GM12878 (cell line): ENCODE data around the gene OR10X1. TPM values are rescaled to one million over a fixed set of nuclear protein-coding genes. Genes with fewer than 3 reads are reported as not detected.

ENCODE experiments used
- ATAC-seq: fragments of 200-7000 bp; cut with Tn5 transposase; 3 replicates; pipeline ENCODE4 v1.9.1; 2020; ENCODE audit warnings: mild to moderate bottlenecking, moderate library complexity
- BruUV-seq: library from RNA; stranded (reverse); fragments of 400-500 nt; replicated peaks from 2 replicates; lab custom pipeline; 2021; lab: Mats Ljungman, UMichigan
- CTCF ChIA-PET: fragments of 300-600 bp; sonication (Branson Sonifier 250); formaldehyde crosslinking; extraction: SDS; loops from one replicate; lab custom pipeline; 2021; ENCODE audit warnings: inconsistent platforms; lab: Yijun Ruan, JAX
- POLR2A ChIA-PET: fragments of 350-600 bp; formaldehyde crosslinking; extraction: SDS; loops from one replicate; lab custom pipeline; 2021; ENCODE audit warnings: inconsistent platforms; lab: Charles Lee
- RAD21 ChIA-PET: fragments of 300-600 bp; sonication (Branson Sonifier 250); formaldehyde crosslinking; loops from one replicate; lab custom pipeline; 2023; ENCODE audit warnings: antibody characterized with exemption; ENCODE audit not compliant: unreplicated experiment; lab: Charles Lee
- SMC1A ChIA-PET: fragments of 300-600 bp; sonication (Branson Sonifier 250); formaldehyde crosslinking; loops from one replicate; lab custom pipeline; 2023; ENCODE audit not compliant: unreplicated experiment, uncharacterized antibody; lab: Charles Lee
- DNase-seq: peaks from one replicate; pipeline ENCODE4 v3.0.0-alpha.2; 2011; ENCODE audit warnings: low read depth, low spot score
- FAIRE-seq: peaks from 3 replicates; lab custom pipeline; 2011; peaks lifted over from hg19 to GRCh38; lab: Jason Lieb, UNC
- H2AFZ ChIP-seq: 2 replicates; pipeline ENCODE4 v1.6.0; 2011; ENCODE audit warnings: low read depth, low read length, control low read depth; ENCODE audit not compliant: control insufficient read depth
- H3K27ac ChIP-seq: 2 replicates; pipeline ENCODE4 v1.5.1; 2011; ENCODE audit warnings: control low read depth; ENCODE audit not compliant: control insufficient read depth, insufficient read depth
- H3K27me3 ChIP-seq, 2 experiments: replicated peaks in 1 of 2; 2 replicates each; pipeline versions ENCODE4 v1.6.0 to v1.6.1; 2011; ENCODE audit warnings: low read length in 1 of 2; ENCODE audit not compliant: control insufficient read depth in 2 of 2, insufficient read depth in 2 of 2
- H3K36me3 ChIP-seq, 2 experiments: 2 replicates each; pipeline ENCODE4 v1.5.1; 2011; ENCODE audit warnings: low read length in 1 of 2; ENCODE audit not compliant: control insufficient read depth in 2 of 2, insufficient read depth in 2 of 2
- H3K4me1 ChIP-seq: 2 replicates; pipeline ENCODE4 v1.6.1; 2011; ENCODE audit warnings: mild to moderate bottlenecking, low read length, moderate library complexity, mixed read lengths; ENCODE audit not compliant: control insufficient read depth, insufficient read depth
- H3K4me2 ChIP-seq: 2 replicates; pipeline ENCODE4 v1.6.0; 2011; ENCODE audit warnings: control low read depth; ENCODE audit not compliant: control insufficient read depth, insufficient read depth
- H3K4me3 ChIP-seq: fragments of 200-600 bp; sonication (generic); 2 replicates; pipeline ENCODE4 v1.5.1; 2016
- H3K79me2 ChIP-seq: 2 replicates; pipeline ENCODE4 v1.6.0; 2011; ENCODE audit warnings: low read length; ENCODE audit not compliant: control insufficient read depth, insufficient read depth
- H3K9ac ChIP-seq: 2 replicates; pipeline ENCODE4 v1.8.0; 2011; ENCODE audit warnings: low read length, control low read depth, mixed read lengths; ENCODE audit not compliant: control insufficient read depth, insufficient read depth
- H3K9me3 ChIP-seq: replicated peaks from 3 replicates; pipeline ENCODE4 v1.5.1; 2011; ENCODE audit warnings: mild to moderate bottlenecking, low read length; ENCODE audit not compliant: control insufficient read depth, insufficient read depth
- H4K20me1 ChIP-seq: 2 replicates; pipeline ENCODE4 v1.6.0; 2011; ENCODE audit not compliant: control insufficient read depth, insufficient read depth
- CHD4 ChIP-seq: fragments of 200-600 bp; sonication (generic); IDR thresholded peaks from 2 replicates; pipeline ENCODE4 v1.6.1; 2016; ENCODE audit warnings: mild to moderate bottlenecking
- ESRRA ChIP-seq: IDR thresholded peaks from 2 replicates; pipeline ENCODE4 v1.6.1; 2012; ENCODE audit warnings: mild to moderate bottlenecking, low read length, improper control_type of control experiment
- MEF2A ChIP-seq: IDR thresholded peaks from 2 replicates; pipeline ENCODE4 v1.6.1; 2011; ENCODE audit warnings: low read depth, mild to moderate bottlenecking, low read length, moderate library complexity; ENCODE audit not compliant: insufficient read depth
- MEF2B ChIP-seq: fragments of 450-650 bp; IDR thresholded peaks from 2 replicates; pipeline ENCODE4 v1.6.1; 2018; ENCODE audit warnings: mild to moderate bottlenecking, moderate library complexity; ENCODE audit not compliant: partially characterized antibody, poor library complexity, severe bottlenecking
- MTA2 ChIP-seq: fragments of 450-650 bp; IDR thresholded peaks from 2 replicates; pipeline ENCODE4 v1.6.1; 2016; ENCODE audit warnings: low read depth, mild to moderate bottlenecking, moderate library complexity
- MYB ChIP-seq: fragments of 150-350 bp; IDR thresholded peaks from 2 replicates; pipeline ENCODE4 v1.6.1; 2014; ENCODE audit warnings: mild to moderate bottlenecking, low read depth, low read length, borderline replicate concordance
- POLR2A ChIP-seq: IDR thresholded peaks from 2 replicates; pipeline ENCODE4 v1.6.1; 2011; ENCODE audit warnings: low read depth, mild to moderate bottlenecking, low read length
- RAD21 ChIP-seq: IDR thresholded peaks from 2 replicates; pipeline ENCODE4 v1.6.1; 2011; ENCODE audit warnings: mild to moderate bottlenecking, low read depth, low read length, moderate library complexity; ENCODE audit not compliant: insufficient read depth
- RCOR1 ChIP-seq: conservative IDR thresholded peaks from 2 replicates; pipeline ENCODE4 v1.6.1; 2012; ENCODE audit warnings: low read depth, low read length, improper control_type of control experiment
- SIN3A ChIP-seq: IDR thresholded peaks from 2 replicates; pipeline ENCODE4 v1.6.1; 2012; ENCODE audit warnings: low read depth, low read length, improper control_type of control experiment
- SIX5 ChIP-seq: IDR thresholded peaks from 2 replicates; pipeline ENCODE4 v1.6.1; 2011; ENCODE audit warnings: mild to moderate bottlenecking, low read depth, low read length, moderate library complexity; ENCODE audit not compliant: severe bottlenecking
- SREBF2 ChIP-seq: IDR thresholded peaks from 2 replicates; pipeline ENCODE4 v1.6.1; 2012; ENCODE audit warnings: mild to moderate bottlenecking, low read length
- SUPT20H ChIP-seq: IDR thresholded peaks from 2 replicates; pipeline ENCODE4 v1.6.1; 2011; ENCODE audit warnings: low read depth, mild to moderate bottlenecking, low read length, moderate library complexity, borderline replicate concordance; ENCODE audit not compliant: control insufficient read depth
- TAF1 ChIP-seq: IDR thresholded peaks from 2 replicates; pipeline ENCODE4 v1.6.1; 2011; ENCODE audit warnings: mild to moderate bottlenecking, low read depth, low read length, borderline replicate concordance
- TARDBP ChIP-seq: IDR thresholded peaks from 2 replicates; pipeline ENCODE4 v1.6.1; 2016; ENCODE audit warnings: borderline replicate concordance
- ZNF622 ChIP-seq: fragments of 450-650 bp; IDR thresholded peaks from 2 replicates; pipeline ENCODE4 v1.6.1; 2017; ENCODE audit warnings: mild to moderate bottlenecking, inconsistent platforms
- WGBS: methylation state at CpG from one replicate; pipeline ENCODE4 v1.1.6; 2016; ENCODE audit warnings: low lambda C conversion rate; ENCODE audit not compliant: insufficient replicate concordance, insufficient coverage; ENCODE audit errors: missing lambda C conversion rate; 5-methylcytosine and 5-hydroxymethylcytosine counted together
- in situ Hi-C: fragments of 300-500 bp; cut with MboI; formaldehyde crosslinking; loops from 9 replicates; pipeline ENCODE4 v1.14.3; 2018; ENCODE audit warnings: mixed read lengths
- intact Hi-C: fragments of 100-400 bp; cut with micrococcal nuclease; formaldehyde crosslinking; loops from one replicate; pipeline ENCODE4 v1.14.2; 2022; ENCODE audit not compliant: unreplicated experiment
- polyA plus RNA-seq, 11 experiments: library from polyadenylated mRNA; depleted of rRNA in 4 of 11; unstranded in 6 of 11; stranded (reverse) in 5 of 11; fragments of >200 nt; fragmentation: Nextera tagmentation in 4 of 11; fragmentation: Illumina TruSeq in 1 of 11; extraction: Ambion mirVana in 4 of 11; extraction: Trizol in 1 of 11; gene quantifications; 1 replicate in 1 of 11; 2 replicates in 10 of 11; pipeline versions ENCODE4 v1.2.1 to v1.2.3, GENCODE V29; 2011 to 2016; ENCODE audit warnings: inconsistent platforms in 2 of 11, missing spikeins in 2 of 11, low read depth in 1 of 11
- total RNA-seq, 4 experiments: library from RNA; depleted of rRNA in 3 of 4; stranded (reverse); fragments of >200 nt in 3 of 4; fragmentation: Illumina TruSeq in 1 of 4; extraction: Trizol in 1 of 4; gene quantifications; 2 replicates each; pipeline versions ENCODE4 v1.2.1 to v1.2.3, GENCODE V29; 2013 to 2021
- TF ChIP-seq, protein P1 (sequence below): fragments of 450-650 bp; IDR thresholded peaks from 2 replicates; pipeline ENCODE4 v1.6.1; 2017; ENCODE audit warnings: mild to moderate bottlenecking
- TF ChIP-seq, protein P2 (sequence below): IDR thresholded peaks from 2 replicates; pipeline ENCODE4 v1.6.1; 2011; ENCODE audit warnings: low read depth, low read length, improper control_type of control experiment, borderline replicate concordance

Gene OR10X1
- total and polyA plus RNA-seq, 10 of the 15 experiments (the other 5 are each of a cell fraction or from before 2014, with no cell fraction given): not detected

DNA sequence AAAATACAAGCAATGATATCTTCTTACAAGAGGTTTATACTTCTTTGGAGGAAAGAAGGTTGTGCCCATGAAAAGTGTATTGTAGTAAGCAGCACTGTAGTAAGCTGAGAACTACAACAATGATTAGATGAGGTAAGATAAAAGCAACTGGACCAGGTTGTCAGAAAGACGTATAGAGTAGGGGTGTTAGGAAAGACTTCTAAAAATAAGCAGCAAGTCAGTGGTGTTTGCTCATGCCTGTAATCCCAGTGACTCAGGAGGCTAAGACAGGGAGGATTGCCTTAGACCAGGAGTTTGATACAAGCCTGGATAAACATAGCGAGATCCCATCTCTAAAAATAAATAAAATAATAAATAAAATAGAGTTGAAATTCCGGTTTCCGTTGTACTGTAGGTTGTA, 4.3 kb upstream of the OR10X1 start:
- Histone ChIP-seq H3K4me1 (no peaks in the 10 kb centered on the region), H3K4me2 (no peak overlapping the region), H3K36me3 (no peaks in the 10 kb centered on the region), H3K79me2 (no peaks in the 10 kb centered on the region), H4K20me1 (no peaks in the 10 kb centered on the region), H3K9me3 (no peaks in the 10 kb centered on the region), H2AFZ (no peak overlapping the region), H3K9ac (no peak overlapping the region), H3K27me3 (no peaks in the 10 kb centered on the region), H3K27ac (no peak overlapping the region), H3K4me3 (no peak overlapping the region)
- BruUV-seq: no TSS peak
- POLR2A ChIA-PET: no interaction called here
- SMC1A ChIA-PET: no interaction called here
- DNase-seq: no peak
- no peak for ATAC-seq
- intact Hi-C loops (no loop called here), in situ Hi-C loops (no loop called here)
- FAIRE-seq: no peak
- TF ChIP-seq MEF2B: no peak
- TF ChIP-seq POLR2A: no peak
- TF ChIP-seq SUPT20H: no peak
- no peak for TF ChIP-seq SREBF2
- no peak for TF ChIP-seq TAF1
- no peak for TF ChIP-seq TARDBP
- TF ChIP-seq ESRRA: no peak
- TF ChIP-seq SIN3A: no peak
- WGBS: 33% methylated on average over 4 of the region's 4 CpGs
- CTCF ChIA-PET: no interaction called here
- RAD21 ChIA-PET: no interaction called here

DNA sequence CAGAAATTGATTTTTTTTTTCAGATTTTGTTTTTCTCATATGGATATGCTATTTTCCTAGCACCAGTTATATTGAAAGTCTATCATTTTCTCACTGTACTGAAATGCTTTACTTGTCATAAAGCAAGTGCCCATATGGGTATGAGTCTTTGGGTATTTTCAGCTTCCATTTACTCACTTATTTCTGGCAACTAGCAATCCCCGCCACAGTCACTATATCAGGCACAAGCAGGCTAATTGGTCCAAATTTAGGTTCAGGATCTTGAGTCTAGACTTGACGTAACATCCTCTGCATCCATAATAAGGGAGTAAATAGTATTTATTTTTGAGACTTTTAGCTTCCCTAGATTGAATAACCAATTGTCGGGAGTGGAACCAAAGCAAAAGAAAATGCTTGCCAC, 2.1 kb downstream of the OR10X1 start:
- no peaks in the 10 kb centered on the region for H3K27me3 ChIP-seq
- FAIRE-seq (no peak), DNase-seq (no peak), ATAC-seq (no peak)
- no peaks in the 10 kb centered on the region for H3K36me3 ChIP-seq
- H4K20me1 ChIP-seq: no peaks in the 10 kb centered on the region
- no TSS peak for BruUV-seq
- H2AFZ ChIP-seq: no peak overlapping the region
- ChIA-PET CTCF (no interaction called here), SMC1A (interaction anchor here (0.6 kb wide), 1 partner anchor 105 kb away, joined by 3 read pairs; no protein-coding TSS in a partner anchor), RAD21 (no interaction called here), POLR2A (no interaction called here)
- in situ Hi-C loops (no loop called here), intact Hi-C loops (no loop called here)
- H3K79me2 ChIP-seq: no peaks in the 10 kb centered on the region
- no peaks in the 10 kb centered on the region for H3K9me3 ChIP-seq
- H3K4me1 ChIP-seq: no peaks in the 10 kb centered on the region
- no peak overlapping the region for H3K9ac ChIP-seq
- no peak overlapping the region for H3K4me2 ChIP-seq
- WGBS: 59% methylated on average over 3 of the region's 3 CpGs
- no peak overlapping the region for H3K27ac ChIP-seq
- H3K4me3 ChIP-seq: no peak overlapping the region
- TF ChIP-seq MEF2A (no peak), SIX5 (no peak), SUPT20H (no peak), ZNF622 (no peak), RCOR1 (no peak), POLR2A (no peak), CHD4 (no peak), MYB (no peak), RAD21 (no peak), SREBF2 (no peak), MTA2 (no peak)
- TF ChIP-seq, protein P1, sequence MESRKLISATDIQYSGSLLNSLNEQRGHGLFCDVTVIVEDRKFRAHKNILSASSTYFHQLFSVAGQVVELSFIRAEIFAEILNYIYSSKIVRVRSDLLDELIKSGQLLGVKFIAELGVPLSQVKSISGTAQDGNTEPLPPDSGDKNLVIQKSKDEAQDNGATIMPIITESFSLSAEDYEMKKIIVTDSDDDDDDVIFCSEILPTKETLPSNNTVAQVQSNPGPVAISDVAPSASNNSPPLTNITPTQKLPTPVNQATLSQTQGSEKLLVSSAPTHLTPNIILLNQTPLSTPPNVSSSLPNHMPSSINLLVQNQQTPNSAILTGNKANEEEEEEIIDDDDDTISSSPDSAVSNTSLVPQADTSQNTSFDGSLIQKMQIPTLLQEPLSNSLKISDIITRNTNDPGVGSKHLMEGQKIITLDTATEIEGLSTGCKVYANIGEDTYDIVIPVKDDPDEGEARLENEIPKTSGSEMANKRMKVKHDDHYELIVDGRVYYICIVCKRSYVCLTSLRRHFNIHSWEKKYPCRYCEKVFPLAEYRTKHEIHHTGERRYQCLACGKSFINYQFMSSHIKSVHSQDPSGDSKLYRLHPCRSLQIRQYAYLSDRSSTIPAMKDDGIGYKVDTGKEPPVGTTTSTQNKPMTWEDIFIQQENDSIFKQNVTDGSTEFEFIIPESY: no peak
- TF ChIP-seq, protein P2, sequence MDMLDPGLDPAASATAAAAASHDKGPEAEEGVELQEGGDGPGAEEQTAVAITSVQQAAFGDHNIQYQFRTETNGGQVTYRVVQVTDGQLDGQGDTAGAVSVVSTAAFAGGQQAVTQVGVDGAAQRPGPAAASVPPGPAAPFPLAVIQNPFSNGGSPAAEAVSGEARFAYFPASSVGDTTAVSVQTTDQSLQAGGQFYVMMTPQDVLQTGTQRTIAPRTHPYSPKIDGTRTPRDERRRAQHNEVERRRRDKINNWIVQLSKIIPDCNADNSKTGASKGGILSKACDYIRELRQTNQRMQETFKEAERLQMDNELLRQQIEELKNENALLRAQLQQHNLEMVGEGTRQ: no peak
